ENCODE data around the gene PEX11G.
A peak's percentile ranks its signal among the peaks of the same experiment; 100 is the strongest.

The PEX11G gene

DNA sequence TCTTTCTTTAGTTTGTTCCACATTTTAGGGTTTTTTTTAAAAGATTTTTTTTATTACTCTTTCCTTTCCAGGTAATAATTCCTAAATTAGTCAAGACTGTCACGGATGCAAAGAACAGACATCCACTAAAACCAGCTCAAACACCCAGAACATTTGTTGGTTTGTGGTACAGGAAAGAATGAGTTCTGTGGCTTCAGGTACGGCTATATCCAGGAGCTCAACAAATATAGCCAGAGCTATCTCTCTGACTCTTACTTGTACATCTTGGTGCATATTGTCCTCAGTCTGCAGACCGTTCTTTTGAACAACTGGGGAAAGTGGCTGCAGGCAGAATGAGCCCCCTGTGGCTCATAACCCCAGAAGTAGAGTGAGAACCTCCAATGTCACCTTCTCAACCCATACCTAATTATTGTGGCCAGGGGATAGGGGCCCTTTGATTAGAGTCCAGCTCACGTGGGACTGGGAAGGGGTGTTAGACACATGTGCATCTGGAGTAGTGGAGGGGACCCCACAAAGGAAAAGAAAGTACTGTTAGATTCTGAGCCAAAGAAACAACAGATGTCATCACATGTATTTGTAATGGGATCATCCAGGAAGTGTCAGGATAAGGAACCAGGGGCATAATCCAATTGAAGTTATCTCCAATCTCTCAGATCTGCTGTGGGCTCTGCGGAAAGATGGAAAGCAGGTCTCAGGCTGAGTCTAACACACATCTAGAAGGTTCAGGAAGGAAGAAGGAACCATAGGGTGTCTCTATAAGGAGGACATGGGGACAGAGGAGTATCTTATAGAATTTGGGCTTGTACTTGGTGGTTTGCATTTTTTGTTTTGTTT is 25.2 kb upstream of the PEX11G start:
- Mint-ChIP-seq H3K27ac (no peak overlapping the region), H3K4me3 (no peak overlapping the region), H3K27me3 (peaks cover 41% of the 10 kb centered on the region), H3K4me1 (ENCODE audit: low read depth) (peaks cover 11% of the 10 kb centered on the region), H3K9me3 (no peaks in the 10 kb centered on the region), H3K36me3 (ENCODE audit: low read depth) (no peaks in the 10 kb centered on the region)
- DNase-seq: no peak

DNA sequence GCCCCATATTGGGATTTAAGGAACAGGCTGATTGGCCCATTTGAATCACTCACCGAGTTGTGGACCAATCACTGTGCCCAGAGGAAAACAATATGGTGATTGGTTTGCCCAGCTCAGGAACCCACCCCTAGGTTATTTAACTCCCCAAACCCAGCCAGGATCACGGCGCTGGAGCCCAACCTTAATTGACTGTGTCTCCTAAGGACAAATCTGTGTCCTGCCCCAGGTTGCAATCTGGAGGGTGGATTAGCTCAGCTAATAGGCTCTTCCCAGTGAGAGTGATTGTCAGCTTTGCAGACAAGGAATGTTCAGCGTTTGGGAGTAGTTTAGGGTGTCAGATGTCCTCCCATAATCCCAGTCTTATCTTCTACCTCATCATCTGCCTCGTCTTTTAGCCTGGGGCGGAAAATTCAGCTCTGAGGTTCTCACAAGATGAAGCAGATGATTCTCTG is 23.6 kb upstream of the PEX11G start:
- no peak overlapping the region for H3K4me3 Mint-ChIP-seq
- DNase-seq: no peak
- H3K36me3 Mint-ChIP-seq (ENCODE audit: low read depth): no peaks in the 10 kb centered on the region
- H3K27ac Mint-ChIP-seq: no peak overlapping the region
- peaks cover 49% of the 10 kb centered on the region for H3K27me3 Mint-ChIP-seq
- peaks cover 11% of the 10 kb centered on the region for H3K4me1 Mint-ChIP-seq (ENCODE audit: low read depth)
- no peaks in the 10 kb centered on the region for H3K9me3 Mint-ChIP-seq

DNA sequence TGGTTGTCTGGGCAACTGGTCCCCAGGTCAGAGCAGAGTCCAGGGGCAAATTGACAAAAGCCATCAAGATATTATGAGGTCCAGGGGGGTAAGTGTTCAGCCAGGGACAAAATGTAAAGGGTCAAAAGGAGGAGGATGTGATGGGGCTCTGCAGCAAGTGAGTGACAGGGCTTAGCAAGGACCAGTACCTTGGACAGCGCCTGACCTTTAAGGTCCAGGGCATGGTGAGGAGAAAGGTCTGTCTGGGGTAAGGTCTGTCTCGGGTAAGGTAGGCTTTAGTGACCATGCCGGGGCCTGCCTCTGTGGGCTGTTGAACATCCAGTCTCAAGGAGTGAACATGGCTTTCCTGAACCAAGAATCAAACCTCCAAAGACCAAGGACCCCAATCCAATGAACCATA is 20.8 kb upstream of the PEX11G start:
- Mint-ChIP-seq H3K36me3 (ENCODE audit: low read depth) (no peaks in the 10 kb centered on the region), H3K4me1 (ENCODE audit: low read depth) (peaks cover 11% of the 10 kb centered on the region), H3K27ac (no peak overlapping the region), H3K4me3 (no peak overlapping the region), H3K27me3 (peaks cover 55% of the 10 kb centered on the region), H3K9me3 (no peaks in the 10 kb centered on the region)
- no peak for DNase-seq

DNA sequence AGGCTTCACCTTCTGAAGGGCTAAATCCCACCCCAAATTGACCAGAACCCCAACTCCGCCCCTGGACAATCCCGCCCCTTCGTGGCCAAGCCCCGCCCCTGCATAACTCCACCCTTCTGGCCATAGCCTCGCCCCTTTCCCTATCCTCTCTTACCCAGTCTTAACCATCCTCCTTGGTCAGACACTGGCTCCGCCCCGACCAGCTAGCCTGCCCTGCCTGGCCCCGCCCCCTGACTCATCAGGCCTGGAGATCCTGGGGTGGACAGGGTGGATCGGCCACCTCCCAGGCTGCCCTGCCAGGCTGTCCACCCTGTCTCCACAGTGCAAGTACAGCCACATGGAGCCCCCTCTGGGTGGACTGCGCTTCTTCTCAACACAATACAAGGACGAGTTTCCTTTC is 19.0 kb upstream of the PEX11G start:
- Mint-ChIP-seq H3K9me3 (no peaks in the 10 kb centered on the region), H3K27ac (no peak overlapping the region), H3K27me3 (peaks cover 57% of the 10 kb centered on the region), H3K4me1 (ENCODE audit: low read depth) (peaks cover 11% of the 10 kb centered on the region), H3K36me3 (ENCODE audit: low read depth) (no peaks in the 10 kb centered on the region), H3K4me3 (no peak overlapping the region)
- no peak for DNase-seq

DNA sequence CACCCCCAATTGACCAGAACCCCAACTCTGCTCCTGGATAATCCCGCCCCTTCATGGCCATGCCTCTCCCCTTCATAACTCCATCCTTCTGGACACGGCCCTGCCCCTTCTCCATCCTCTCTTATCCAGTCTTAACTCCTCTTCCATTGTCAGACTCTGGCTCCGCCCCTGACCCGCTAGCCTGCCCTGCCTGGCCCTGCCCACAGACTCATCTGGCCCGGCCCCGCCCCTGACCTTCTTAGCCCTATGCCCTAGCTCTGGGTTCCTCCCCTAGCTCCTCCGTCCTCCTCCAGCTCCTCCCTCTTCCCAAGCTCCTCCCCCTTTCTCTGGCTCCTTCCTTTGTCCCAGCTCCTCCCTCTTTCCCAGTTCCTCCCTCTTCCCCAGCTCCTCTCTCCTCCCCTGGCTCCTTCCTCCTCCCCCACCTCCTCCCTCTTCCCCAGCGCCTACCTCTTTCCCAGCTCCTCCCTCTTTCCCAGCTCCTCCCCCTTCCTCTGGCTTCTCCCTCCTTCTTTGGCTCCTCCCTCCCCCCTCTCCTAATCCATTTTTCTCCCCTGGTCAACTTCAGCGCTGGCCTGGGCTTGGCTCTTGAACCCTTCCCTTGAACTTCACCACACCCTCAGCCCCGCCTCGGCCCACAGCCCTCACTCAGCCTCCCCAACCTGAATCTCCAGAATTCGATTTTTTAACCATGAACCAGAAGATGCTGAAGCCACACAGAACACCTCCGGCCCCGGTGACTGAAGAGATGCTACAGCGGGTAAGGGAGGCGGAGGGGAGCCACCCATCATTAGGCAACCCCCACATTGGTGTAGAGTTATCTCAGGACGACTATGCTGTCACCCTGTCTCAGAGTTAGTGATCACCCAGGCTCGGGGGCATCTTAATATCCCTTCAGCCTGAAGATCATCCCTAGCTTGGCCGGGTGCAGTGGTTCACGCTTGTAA is 17.8 kb upstream of the PEX11G start:
- peaks cover 11% of the 10 kb centered on the region for H3K4me1 Mint-ChIP-seq (ENCODE audit: low read depth)
- DNase-seq: peak; percentile 55
- no peak overlapping the region for H3K27ac Mint-ChIP-seq
- H3K4me3 Mint-ChIP-seq: no peak overlapping the region
- peaks cover 64% of the 10 kb centered on the region for H3K27me3 Mint-ChIP-seq
- H3K36me3 Mint-ChIP-seq (ENCODE audit: low read depth): no peaks in the 10 kb centered on the region
- no peaks in the 10 kb centered on the region for H3K9me3 Mint-ChIP-seq

DNA sequence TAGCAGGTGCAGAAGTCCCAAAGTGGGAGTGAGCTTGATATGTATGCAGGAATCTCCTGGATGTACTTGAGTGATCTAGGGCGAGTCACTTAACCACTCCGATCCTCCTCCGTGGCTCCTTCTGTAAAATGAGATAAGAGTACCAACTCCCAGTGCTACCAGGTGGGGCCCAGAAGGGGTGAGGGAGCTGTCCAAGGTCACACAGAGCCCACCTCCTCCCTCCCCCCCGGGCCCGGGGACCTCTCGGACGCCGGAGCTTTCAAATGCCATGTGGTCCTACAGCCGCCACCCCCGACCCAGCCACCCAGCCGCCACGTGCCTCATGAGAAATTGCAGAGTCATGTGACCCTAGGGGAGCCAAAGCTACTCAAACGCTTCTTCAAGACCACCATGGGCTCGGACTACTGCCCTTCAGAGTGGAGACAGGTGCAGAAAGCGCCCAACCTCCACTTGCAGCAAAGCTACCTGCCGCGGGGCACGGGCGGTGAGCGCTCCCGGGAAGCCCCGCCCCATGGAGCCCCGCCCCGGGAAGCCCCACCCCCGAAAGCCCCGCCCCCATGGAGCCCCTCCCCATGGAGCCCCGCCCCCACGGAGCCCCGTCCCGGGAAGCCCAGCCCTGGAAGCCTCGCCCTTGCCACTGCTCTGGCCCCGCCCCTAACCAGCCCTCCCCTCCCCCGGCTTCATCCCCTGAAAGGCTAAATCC is 17.0 kb upstream of the PEX11G start:
- no peak overlapping the region for H3K27ac Mint-ChIP-seq
- no peak overlapping the region for H3K4me3 Mint-ChIP-seq
- H3K9me3 Mint-ChIP-seq: no peaks in the 10 kb centered on the region
- DNase-seq: peak; percentile 54
- peaks cover 13% of the 10 kb centered on the region for H3K4me1 Mint-ChIP-seq (ENCODE audit: low read depth)
- H3K27me3 Mint-ChIP-seq: peaks cover 67% of the 10 kb centered on the region
- no peaks in the 10 kb centered on the region for H3K36me3 Mint-ChIP-seq (ENCODE audit: low read depth)

DNA sequence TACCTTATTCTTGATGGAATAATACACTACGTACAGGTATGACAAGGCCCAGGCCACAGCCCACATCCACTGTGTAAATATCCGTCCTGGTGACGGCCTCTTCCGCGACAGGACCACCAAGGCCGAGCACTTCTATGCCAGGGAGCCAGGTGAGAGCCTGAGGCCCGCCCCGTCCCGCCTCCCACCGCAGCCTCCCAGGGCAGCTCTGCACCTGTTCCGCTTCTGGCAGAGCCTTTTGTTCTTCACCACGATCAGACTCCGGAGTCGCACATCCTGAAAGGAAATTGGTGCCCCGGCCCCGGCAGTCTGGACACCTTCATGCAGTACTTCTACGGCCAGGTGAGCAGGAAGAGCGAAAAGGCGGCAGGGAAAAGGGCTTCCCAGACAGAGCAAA is 16.4 kb upstream of the PEX11G start:
- no peaks in the 10 kb centered on the region for H3K36me3 Mint-ChIP-seq (ENCODE audit: low read depth)
- H3K4me3 Mint-ChIP-seq: no peak overlapping the region
- H3K27ac Mint-ChIP-seq: no peak overlapping the region
- no peak for DNase-seq
- H3K9me3 Mint-ChIP-seq: no peaks in the 10 kb centered on the region
- peaks cover 70% of the 10 kb centered on the region for H3K27me3 Mint-ChIP-seq
- peaks cover 13% of the 10 kb centered on the region for H3K4me1 Mint-ChIP-seq (ENCODE audit: low read depth)

DNA sequence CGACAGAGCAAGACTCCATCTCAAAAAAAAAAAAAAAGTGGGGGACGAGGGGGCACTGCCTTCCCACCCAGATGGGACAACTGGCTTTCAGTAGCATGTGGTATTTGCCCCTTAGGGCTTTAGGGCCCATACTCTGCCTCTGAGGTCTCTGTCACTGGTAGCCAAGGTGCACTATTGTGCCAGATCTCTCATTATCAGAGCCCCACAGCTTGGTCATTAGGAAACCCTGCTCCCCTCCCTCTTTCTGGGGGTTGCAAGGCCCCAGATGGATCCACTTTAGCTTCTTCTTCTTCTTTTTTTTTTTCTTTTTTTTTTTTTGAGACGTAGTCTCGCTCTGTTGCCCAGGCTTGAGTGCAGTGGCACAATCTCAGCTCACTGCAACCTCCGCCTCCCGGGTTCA is 15.8 kb upstream of the PEX11G start:
- no peak overlapping the region for H3K27ac Mint-ChIP-seq
- no peak for DNase-seq
- H3K36me3 Mint-ChIP-seq (ENCODE audit: low read depth): no peaks in the 10 kb centered on the region
- peaks cover 76% of the 10 kb centered on the region for H3K27me3 Mint-ChIP-seq
- no peaks in the 10 kb centered on the region for H3K9me3 Mint-ChIP-seq
- H3K4me3 Mint-ChIP-seq: no peak overlapping the region
- peaks cover 13% of the 10 kb centered on the region for H3K4me1 Mint-ChIP-seq (ENCODE audit: low read depth)

DNA sequence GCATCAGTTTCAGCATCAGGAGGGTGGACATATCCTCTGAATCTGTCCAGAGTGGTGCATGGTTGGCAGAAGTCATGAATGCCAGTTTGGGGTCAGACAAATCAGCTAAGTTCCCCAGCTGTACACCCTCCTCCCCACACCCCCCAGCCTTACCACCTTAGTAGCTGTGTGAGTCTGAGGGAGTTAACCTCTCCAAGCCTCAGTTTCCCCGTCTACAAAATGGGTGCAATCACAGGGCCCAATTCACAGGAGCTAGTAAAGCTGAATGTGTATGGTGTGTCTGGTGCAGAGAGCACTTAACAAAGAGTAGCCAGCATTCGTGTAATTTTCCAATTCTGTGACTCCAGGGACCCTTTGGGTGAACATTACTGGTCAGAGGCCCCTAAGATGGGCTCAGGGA is 13.7 kb upstream of the PEX11G start:
- H3K27ac Mint-ChIP-seq: no peak overlapping the region
- peaks cover 75% of the 10 kb centered on the region for H3K27me3 Mint-ChIP-seq
- no peak overlapping the region for H3K4me3 Mint-ChIP-seq
- H3K4me1 Mint-ChIP-seq (ENCODE audit: low read depth): peaks cover 13% of the 10 kb centered on the region
- no peaks in the 10 kb centered on the region for H3K9me3 Mint-ChIP-seq
- DNase-seq: no peak
- no peaks in the 10 kb centered on the region for H3K36me3 Mint-ChIP-seq (ENCODE audit: low read depth)

DNA sequence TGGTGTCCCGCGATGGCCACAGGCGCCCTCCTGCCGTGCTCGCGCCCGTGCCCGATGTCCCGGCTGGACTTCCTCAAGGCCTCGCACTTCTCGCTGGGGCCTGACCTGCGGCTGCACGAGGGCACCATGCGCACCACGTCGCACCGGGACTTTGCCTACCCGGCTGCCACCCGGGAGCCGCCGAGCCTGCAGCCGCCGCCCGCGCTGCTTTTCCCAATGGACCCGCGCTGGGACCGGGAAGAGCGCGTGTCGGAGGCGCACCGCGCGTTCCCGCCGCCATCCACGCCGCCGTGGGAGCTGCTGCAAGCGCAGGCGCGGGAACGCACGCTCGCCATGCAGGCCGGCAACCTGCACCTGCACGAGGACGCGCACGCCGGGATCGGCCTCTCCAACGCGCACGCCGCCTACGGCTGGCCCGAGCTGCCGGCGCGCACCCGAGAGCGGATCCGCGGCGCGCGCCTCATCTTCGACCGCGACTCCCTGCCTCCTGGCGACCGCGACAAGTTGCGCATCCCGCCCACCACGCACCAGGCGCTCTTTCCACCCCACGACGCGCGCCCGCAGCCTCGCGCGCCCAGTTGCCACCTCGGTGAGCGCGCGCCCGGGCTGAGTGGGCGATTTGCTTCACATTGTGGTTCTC is 12.1 kb upstream of the PEX11G start:
- H3K27ac Mint-ChIP-seq: no peak overlapping the region
- H3K4me1 Mint-ChIP-seq (ENCODE audit: low read depth): peaks cover 11% of the 10 kb centered on the region
- H3K27me3 Mint-ChIP-seq: peaks cover 76% of the 10 kb centered on the region
- DNase-seq: peak; percentile 75
- peak overlapping the region; percentile 51 for H3K4me3 Mint-ChIP-seq
- H3K36me3 Mint-ChIP-seq (ENCODE audit: low read depth): no peaks in the 10 kb centered on the region
- H3K9me3 Mint-ChIP-seq: no peaks in the 10 kb centered on the region

DNA sequence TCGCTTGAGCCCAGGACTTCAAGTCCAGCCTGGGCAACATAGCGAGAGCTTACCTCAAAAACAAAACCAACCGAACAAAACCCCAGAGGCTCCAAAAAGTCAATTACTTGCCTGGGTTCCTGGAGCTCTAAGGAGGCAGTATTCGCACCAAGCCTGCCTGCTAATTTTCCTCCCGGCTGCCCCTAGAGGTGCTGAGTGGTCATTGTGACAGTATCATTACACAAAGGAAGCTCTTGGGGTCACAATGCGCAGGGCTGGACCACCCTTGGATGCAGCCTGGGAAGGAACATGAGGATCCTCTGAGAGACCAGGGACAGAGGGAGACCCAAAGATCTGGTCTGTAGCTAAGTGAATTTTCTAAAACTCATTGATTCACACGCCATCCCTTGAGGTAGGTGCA is 8.5 kb upstream of the PEX11G start:
- Mint-ChIP-seq H3K9me3 (no peaks in the 10 kb centered on the region), H3K27me3 (peaks cover 46% of the 10 kb centered on the region), H3K4me1 (ENCODE audit: low read depth) (peaks cover 9% of the 10 kb centered on the region), H3K4me3 (no peak overlapping the region), H3K27ac (no peak overlapping the region), H3K36me3 (ENCODE audit: low read depth) (no peaks in the 10 kb centered on the region)
- no peak for DNase-seq

DNA sequence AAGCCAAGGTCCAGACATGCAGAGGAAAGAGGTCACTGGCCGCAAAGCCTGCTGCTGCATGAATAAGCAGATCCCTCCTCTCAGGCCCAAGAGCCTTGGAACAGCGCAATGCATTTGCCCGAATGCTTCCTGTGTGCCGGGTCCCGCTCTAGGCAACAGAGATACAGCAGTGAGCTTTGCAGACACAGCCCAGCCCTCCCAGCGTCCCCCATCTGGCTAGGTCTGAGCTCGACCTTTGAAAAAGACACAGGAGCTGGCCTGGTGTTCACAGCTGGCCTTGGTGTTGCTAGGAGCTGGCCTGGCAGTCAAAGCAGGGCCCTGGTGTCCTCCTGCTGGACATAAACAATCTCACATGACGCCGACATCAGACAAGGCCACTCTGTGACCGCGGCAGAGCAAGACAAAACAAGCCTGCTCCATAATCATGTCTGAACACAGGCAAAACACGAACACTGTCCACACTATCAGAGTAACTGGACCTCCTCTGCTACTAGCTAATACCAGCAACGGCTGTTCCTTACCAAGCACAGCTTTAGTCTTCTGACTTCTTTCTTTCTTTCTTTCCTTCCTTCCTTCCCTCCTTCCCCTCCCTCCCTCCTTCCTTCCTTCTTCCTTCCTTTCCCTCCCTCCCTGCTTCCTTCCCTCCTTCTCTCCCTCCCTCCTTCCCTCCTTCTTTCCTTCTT is 5.7 kb upstream of the PEX11G start:
- H3K36me3 Mint-ChIP-seq (ENCODE audit: low read depth): no peaks in the 10 kb centered on the region
- peaks cover 21% of the 10 kb centered on the region for H3K4me1 Mint-ChIP-seq (ENCODE audit: low read depth)
- peaks cover 25% of the 10 kb centered on the region for H3K27me3 Mint-ChIP-seq
- no peak overlapping the region for H3K4me3 Mint-ChIP-seq
- no peak overlapping the region for H3K27ac Mint-ChIP-seq
- H3K9me3 Mint-ChIP-seq: no peaks in the 10 kb centered on the region
- no peak for DNase-seq

DNA sequence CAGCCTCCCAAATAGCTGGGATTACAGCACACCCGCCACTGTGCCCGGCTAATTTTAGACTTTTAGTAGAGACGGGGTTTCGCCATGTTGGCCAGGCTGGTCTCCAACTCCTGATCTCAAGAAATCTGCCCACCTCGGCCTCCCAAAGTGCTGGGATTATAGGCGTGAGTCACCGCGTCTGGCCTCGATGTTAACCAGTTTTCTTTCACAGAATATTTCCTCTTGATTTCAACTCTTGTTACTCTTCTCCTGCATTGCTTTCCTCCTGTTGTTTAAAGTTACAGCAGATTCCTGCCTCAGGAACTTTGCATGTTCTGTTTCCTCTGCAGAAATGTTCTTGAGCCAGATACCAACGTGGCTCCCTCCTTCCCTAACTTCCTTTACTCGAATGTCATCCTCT is 3.7 kb upstream of the PEX11G start:
- H3K4me1 Mint-ChIP-seq (ENCODE audit: low read depth): peaks cover 28% of the 10 kb centered on the region
- no peak overlapping the region for H3K4me3 Mint-ChIP-seq
- H3K27me3 Mint-ChIP-seq: peaks cover 12% of the 10 kb centered on the region
- H3K27ac Mint-ChIP-seq: peak overlapping the region; percentile 83
- no peak for DNase-seq
- H3K36me3 Mint-ChIP-seq (ENCODE audit: low read depth): no peaks in the 10 kb centered on the region
- H3K9me3 Mint-ChIP-seq: no peaks in the 10 kb centered on the region

DNA sequence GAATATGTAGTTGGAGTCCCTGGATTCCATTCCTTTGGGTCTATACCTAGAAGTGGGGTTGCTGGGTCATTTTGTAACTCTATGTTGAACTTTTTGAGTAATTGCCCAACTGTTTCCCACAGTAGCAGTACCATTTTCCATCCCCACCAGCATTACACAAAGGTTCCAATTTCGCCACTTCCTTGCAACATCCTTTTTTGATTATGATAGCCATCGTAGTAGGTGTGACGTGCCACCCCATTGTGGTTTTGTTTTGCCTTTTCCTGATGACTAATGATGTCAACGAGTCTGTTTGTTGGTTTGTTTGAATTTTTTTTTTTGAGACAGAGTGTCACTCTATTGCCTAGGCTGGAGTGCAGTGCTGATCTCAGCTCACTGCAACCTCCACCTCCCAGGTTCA is 3.3 kb upstream of the PEX11G start:
- no peak for DNase-seq
- H3K27ac Mint-ChIP-seq: peak overlapping the region; percentile 83
- no peaks in the 10 kb centered on the region for H3K9me3 Mint-ChIP-seq
- H3K27me3 Mint-ChIP-seq: peaks cover 8% of the 10 kb centered on the region
- no peak overlapping the region for H3K4me3 Mint-ChIP-seq
- peaks cover 28% of the 10 kb centered on the region for H3K4me1 Mint-ChIP-seq (ENCODE audit: low read depth)
- no peaks in the 10 kb centered on the region for H3K36me3 Mint-ChIP-seq (ENCODE audit: low read depth)
